ENCODE results near the gene INF2. TPM values are rescaled to one million over a fixed set of nuclear protein-coding genes. Genes with fewer than 3 reads are reported as not detected.

The INF2 gene
- total and polyA plus RNA-seq, 2 donors (not counting 3 experiments of a cell fraction or from before 2014, with no cell fraction given) = 55.3 to 124 TPM

GRCh38 chr14:104734601-104734990, 45.2 kb downstream of the INF2 start:
- H3K9ac ChIP-seq (replicated peaks; ENCODE audit: extremely low read depth, insufficient read depth, low read length) = no peak overlapping the region
- H3K79me2 ChIP-seq (ENCODE audit: control insufficient read depth, insufficient read depth, low read length) = no peaks in the 10 kb centered on the region
- H3K27ac ChIP-seq (ENCODE audit: insufficient read depth, low read depth, low read length) = no peak overlapping the region
- no peaks in the 10 kb centered on the region for H4K20me1 ChIP-seq (replicated peaks; ENCODE audit: control insufficient read depth, extremely low read depth, insufficient read depth, low read length)
- H3K9me3 ChIP-seq (replicated peaks; ENCODE audit: control insufficient read depth, insufficient read depth, low read length) = no peaks in the 10 kb centered on the region
- H3K36me3 ChIP-seq (ENCODE audit: control insufficient read depth in 2 of 2, extremely low read depth in 1 of 2, insufficient read depth in 2 of 2, low read length in 2 of 2) = no peaks in the 10 kb centered on the region
- H2AFZ ChIP-seq (ENCODE audit: low read depth, low read length) = no peak overlapping the region
- ChIA-PET POLR2A (no interaction called here), CTCF (interaction anchor here (0.9 to 1.5 kb wide), 2 partner anchors 10 to 28 kb away, joined by 3 to 5 read pairs; no protein-coding TSS in a partner anchor)
- DNase-seq (ENCODE audit: low read depth, low spot score) = no peak
- no peak for TF ChIP-seq POLR2A (IDR thresholded peaks at IDR 0.05; ENCODE audit: low read depth, low read length)
- TF ChIP-seq CTCF (IDR thresholded peaks at IDR 0.05; ENCODE audit: extremely low read depth in 1 of 2, insufficient read depth in 1 of 2, low read depth in 1 of 2, low read length in 2 of 2) = no peak
- no peak for TF ChIP-seq FOS (IDR thresholded peaks at IDR 0.05; ENCODE audit: borderline replicate concordance, insufficient read depth, low read length)
- TF ChIP-seq MAX (IDR thresholded peaks at IDR 0.05; ENCODE audit: insufficient read depth, insufficient read length) = no peak
- no peak for TF ChIP-seq GATA2 (IDR thresholded peaks at IDR 0.05; ENCODE audit: insufficient read depth, insufficient read length, low read depth, low read length)
- no peak for TF ChIP-seq POLR2AphosphoS5 (IDR thresholded peaks at IDR 0.05; ENCODE audit: insufficient read depth, low read depth, low read length)
- no peak for TF ChIP-seq MYC (IDR thresholded peaks at IDR 0.05; ENCODE audit: low read depth, low read length)
- TF ChIP-seq JUN (IDR thresholded peaks at IDR 0.05; ENCODE audit: borderline replicate concordance, insufficient read depth, insufficient read length, low read depth) = no peak
- no peak for TF ChIP-seq EZH2 (IDR thresholded peaks at IDR 0.05; ENCODE audit: borderline replicate concordance, low read depth, low read length, severe bottlenecking)
- intact Hi-C loops (cut with micrococcal nuclease) = no loop called here
- H3K4me2 ChIP-seq (ENCODE audit: insufficient read depth, low read length) = no peak overlapping the region
- no peak overlapping the region for H3K4me3 ChIP-seq (replicated peaks in 1 of 3; ENCODE audit: insufficient read depth in 1 of 3, low read depth in 1 of 3, low read length in 3 of 3)
- dilution Hi-C loops (cut with MboI; ENCODE audit: extremely low pct_ligation_motif_present, low sequenced_read_pairs) = no loop called here
- BruUV-seq (replicated peaks) = no TSS peak
- H3K27me3 ChIP-seq (ENCODE audit: control insufficient read depth in 2 of 2, insufficient read depth in 2 of 2, low read length in 2 of 2) = no peaks in the 10 kb centered on the region
- FAIRE-seq = no peak
- peaks cover 19% of the 10 kb centered on the region for H3K4me1 ChIP-seq (ENCODE audit: control insufficient read depth, extremely low read depth, insufficient read depth, low read length)
- H3K9me1 ChIP-seq (replicated peaks; ENCODE audit: control insufficient read depth, extremely low read depth, insufficient read depth, low read length) = no peaks in the 10 kb centered on the region

All from endothelial cell of umbilical vein (primary cell).